GM20000 (cell line): ENCODE results near the gene ADCY5.

Experiments
- DNase-seq: peaks from one replicate; pipeline ENCODE4 v3.0.0; 2012; ENCODE audit warnings: low spot score
- TF ChIP-seq, protein P1 (sequence below): IDR thresholded peaks from 2 replicates; pipeline ENCODE4 v1.5.1; 2012; ENCODE audit warnings: mild to moderate bottlenecking, control low read depth; ENCODE audit errors: extremely low read depth, missing control alignments

ADCY5 gene

GRCh38 chr3:123287962-123288302 lies 161.0 kb downstream of the ADCY5 start:
- DNase-seq, result no peak
- TF ChIP-seq, protein P1, sequence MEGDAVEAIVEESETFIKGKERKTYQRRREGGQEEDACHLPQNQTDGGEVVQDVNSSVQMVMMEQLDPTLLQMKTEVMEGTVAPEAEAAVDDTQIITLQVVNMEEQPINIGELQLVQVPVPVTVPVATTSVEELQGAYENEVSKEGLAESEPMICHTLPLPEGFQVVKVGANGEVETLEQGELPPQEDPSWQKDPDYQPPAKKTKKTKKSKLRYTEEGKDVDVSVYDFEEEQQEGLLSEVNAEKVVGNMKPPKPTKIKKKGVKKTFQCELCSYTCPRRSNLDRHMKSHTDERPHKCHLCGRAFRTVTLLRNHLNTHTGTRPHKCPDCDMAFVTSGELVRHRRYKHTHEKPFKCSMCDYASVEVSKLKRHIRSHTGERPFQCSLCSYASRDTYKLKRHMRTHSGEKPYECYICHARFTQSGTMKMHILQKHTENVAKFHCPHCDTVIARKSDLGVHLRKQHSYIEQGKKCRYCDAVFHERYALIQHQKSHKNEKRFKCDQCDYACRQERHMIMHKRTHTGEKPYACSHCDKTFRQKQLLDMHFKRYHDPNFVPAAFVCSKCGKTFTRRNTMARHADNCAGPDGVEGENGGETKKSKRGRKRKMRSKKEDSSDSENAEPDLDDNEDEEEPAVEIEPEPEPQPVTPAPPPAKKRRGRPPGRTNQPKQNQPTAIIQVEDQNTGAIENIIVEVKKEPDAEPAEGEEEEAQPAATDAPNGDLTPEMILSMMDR, result no peak

GRCh38 chr3:123287051-123287961 lies 161.6 kb downstream of the ADCY5 start:
- no peak for DNase-seq
- TF ChIP-seq, protein P1, result no peak

DNA sequence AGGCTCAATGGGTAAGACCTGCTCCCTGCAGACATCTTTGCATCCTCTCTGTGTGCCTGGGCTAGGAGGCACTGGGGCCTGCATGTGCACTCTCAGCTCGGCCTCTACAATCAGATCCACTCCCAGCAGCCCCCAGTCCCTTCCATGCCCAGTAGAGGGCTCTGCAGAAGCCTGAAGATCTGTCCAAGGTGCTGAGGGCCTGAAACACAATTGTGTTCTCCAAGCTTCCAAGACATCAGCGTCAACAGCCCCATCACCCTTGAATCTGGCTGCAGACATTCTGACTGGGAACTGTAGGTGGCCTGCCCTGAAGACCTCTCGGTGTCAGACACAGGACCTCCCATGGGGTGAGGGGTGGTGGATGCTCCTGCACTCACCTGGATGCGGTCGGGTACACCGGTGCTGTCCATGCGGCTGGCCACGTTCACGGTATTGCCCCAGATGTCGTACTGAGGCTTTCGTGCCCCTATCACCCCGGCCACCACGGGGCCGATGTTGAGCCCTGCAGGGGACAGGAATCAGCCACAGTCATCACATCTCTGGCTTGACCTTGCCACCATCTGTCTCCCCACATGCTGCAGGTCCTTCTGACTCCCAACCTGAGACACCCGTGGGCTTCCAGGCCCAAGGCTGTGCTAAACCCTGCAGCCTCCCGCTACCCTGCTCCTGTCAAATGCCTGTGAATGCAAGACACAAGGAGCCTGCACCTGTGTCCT lies 162.4 kb downstream of the ADCY5 start:
- TF ChIP-seq, protein P1, result peak; percentile 85
- DNase-seq, result peak; percentile 79

GRCh38 chr3:123285931-123286307 lies 163.0 kb downstream of the ADCY5 start:
- TF ChIP-seq, protein P1, result no peak
- no peak for DNase-seq

DNA sequence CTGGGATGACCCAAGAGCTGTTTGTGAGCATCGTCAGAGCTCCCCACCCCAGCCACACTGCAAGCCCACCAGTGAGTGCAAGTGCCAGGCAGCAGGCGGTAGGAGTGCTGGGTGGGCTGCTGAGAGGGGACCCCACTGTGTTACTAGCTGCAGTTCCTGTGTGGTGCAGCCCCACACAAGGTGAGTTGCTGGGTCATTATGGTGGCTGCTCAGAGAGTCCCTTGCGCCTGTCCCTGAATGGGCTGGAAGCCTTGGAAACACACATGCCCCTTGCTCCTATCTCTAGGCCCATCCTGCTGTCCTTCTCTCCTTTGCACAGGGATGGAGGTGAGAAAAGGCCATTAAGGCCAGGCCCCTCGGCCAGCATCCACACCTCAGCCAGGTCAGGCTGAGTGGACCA lies 163.4 kb downstream of the ADCY5 start:
- TF ChIP-seq, protein P1, result no peak
- no peak for DNase-seq

- TF ChIP-seq, protein P1, result no peak
- no peak for DNase-seq
These were observed 163.8 kb downstream of the ADCY5 start for GRCh38 chr3:123285066-123285465.

DNA sequence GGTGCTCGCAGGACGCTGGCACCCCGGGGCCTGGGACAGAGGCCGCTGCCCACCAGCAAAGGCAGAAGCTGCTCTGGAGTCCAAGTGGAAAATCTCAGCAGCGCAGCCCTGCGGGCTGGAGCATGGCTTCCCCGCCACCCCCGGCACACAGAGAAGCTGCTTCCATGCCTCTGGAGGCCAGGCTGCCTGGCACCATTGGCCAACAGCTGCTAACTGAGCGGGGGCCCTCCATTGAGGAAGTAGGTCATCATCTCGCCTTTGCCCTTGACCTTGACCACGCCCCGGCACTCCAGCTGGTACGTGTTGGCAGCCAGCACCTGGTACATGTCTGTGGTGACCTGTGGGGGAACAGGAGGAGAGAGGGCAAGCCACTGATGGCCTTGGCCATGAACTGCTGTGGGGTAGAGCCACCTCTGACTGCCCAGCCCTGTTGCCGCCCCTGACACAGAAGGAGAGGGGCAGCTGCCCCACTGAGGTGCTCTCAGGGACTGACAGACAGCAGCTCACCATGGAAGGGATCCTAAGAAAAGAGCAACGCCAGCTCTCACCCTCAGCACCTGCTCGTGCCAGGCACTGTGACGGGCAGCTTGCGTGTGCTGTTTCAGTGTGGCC lies 164.4 kb downstream of the ADCY5 start:
- TF ChIP-seq, protein P1, result no peak
- no peak for DNase-seq
